GM18526 (cell line): ENCODE measurements around the gene CACNG6.

Experiments used
- POLR2A ChIP-seq: IDR thresholded peaks from 3 replicates; pipeline ENCODE4 v1.6.1; 2011; ENCODE audit not compliant: insufficient read length; ENCODE audit errors: extremely low read depth

Gene CACNG6

GRCh38 chr19:54011507-54012211 is 20.2 kb downstream of the CACNG6 start:
- TF ChIP-seq POLR2A = no peak

DNA sequence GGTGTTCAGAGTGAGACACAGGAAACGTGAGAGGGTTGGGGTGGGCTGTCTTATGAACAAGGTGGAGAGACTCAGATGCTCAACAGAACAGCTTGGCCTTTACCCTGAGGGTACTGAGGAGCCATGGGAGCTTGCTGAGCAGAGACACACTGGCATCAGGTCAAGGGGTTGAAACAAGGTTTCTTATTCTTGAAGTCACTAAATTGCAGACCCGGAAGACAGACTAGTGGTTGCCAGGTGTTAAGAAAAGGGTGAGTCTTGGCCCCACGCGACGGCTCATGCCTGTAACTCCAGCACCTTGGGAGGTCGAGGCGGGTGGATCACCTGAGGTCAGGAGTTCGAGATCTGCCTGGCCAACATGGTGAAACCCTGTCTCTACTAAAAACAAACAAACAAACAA is 22.4 kb downstream of the CACNG6 start:
- no peak for TF ChIP-seq POLR2A

DNA sequence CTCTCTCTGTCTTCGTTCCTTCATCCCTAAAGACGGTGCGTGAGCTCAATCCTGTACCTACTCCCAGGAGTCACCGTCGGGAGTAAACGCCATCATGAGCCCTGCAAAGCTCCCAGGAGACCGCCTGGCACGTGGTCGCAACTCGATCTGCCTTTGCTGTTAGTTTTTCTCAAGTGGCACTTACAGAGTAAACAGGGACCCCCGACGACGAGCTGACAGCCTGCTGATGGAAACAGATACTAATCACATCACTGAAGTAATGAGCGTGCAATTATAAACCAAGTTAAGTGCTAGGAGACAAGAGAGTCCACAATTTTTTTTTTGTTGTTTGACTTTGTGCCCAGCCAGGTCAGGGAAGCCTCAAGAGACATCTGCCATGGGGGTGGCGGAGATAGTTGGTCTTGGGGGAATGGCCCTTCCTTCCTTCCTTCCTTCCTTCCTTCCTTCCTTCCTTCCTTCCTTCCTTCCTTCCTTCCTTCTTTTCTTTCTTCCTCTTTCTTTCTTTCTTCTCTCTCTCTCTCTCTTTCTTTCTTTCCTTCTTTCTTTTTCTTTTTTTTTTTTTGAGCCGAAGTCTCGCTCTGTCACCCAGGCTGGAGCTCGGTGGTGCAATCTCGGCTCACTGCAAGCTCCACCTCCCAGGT is 23.6 kb downstream of the CACNG6 start:
- TF ChIP-seq POLR2A = no peak

DNA sequence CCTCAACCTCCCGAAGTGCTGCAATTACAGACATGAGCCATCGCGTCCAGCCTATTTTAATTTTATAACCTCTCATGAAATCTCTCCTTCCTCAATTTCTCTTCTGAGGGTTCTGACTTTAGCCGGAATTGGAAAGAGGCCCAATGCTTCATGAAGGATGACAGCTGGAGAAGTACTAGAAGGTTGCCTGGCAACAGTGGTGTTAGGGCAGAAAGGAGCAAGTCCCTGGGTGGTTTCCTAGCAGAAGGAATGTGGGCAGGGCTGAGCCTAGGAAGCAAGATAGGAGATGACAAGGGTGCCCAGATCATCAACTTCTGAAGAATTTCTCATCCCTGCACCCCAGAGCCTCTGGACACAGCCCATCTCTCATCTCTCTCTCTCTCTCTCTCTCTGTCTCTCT is 25.8 kb downstream of the CACNG6 start:
- no peak for TF ChIP-seq POLR2A

GRCh38 chr19:54021363-54021762 is 29.9 kb downstream of the CACNG6 start:
- TF ChIP-seq POLR2A = no peak

DNA sequence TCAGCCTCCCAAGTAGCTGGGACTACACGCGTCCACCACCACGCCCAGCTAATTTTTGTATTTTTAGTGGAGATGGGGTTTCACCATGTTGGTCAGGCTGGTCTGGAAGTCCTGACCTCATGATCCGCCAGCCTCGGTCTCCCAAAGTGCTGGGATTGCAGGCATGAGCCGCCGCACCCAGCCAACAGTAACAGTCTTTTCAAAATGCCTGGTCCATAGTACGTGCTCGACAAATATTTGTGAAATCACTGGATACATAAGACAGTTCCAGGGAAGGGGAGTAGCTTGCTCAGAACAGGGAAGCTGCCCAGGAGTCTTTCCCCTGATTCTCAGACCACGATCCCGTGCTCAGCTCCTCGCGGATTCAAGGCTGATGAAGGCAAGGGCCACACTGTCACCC is 30.5 kb downstream of the CACNG6 start:
- no peak for TF ChIP-seq POLR2A

GRCh38 chr19:54023191-54023590 is 31.8 kb downstream of the CACNG6 start:
- no peak for TF ChIP-seq POLR2A

DNA sequence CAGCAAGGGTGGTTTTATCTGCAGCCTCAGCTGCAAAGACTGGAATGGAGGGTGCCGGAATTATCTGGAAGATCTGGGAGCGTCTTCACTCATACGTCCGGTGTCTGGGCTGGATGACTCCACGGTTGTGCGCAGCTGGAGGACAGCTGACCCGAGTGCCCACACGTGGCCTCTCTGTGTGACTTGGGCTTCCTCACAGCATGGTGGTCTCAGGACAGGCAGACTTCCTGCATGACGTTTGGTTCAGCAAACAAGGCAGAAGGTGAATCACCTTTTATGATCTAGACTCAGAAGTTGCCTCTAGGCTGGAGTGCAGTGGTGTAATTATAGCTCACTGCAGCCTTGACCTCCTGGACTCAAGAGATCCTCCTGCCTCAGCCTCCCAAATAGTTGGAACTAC is 33.2 kb downstream of the CACNG6 start:
- TF ChIP-seq POLR2A = no peak

- TF ChIP-seq POLR2A = no peak
Observed at GRCh38 chr19:54026656-54027055, 35.2 kb downstream of the CACNG6 start.

GRCh38 chr19:54029301-54029700 is 37.9 kb downstream of the CACNG6 start:
- TF ChIP-seq POLR2A = no peak

- TF ChIP-seq POLR2A = no peak
Observed at GRCh38 chr19:54029930-54030490, 38.6 kb downstream of the CACNG6 start.

GRCh38 chr19:54030895-54031586 is 39.6 kb downstream of the CACNG6 start:
- TF ChIP-seq POLR2A = no peak

DNA sequence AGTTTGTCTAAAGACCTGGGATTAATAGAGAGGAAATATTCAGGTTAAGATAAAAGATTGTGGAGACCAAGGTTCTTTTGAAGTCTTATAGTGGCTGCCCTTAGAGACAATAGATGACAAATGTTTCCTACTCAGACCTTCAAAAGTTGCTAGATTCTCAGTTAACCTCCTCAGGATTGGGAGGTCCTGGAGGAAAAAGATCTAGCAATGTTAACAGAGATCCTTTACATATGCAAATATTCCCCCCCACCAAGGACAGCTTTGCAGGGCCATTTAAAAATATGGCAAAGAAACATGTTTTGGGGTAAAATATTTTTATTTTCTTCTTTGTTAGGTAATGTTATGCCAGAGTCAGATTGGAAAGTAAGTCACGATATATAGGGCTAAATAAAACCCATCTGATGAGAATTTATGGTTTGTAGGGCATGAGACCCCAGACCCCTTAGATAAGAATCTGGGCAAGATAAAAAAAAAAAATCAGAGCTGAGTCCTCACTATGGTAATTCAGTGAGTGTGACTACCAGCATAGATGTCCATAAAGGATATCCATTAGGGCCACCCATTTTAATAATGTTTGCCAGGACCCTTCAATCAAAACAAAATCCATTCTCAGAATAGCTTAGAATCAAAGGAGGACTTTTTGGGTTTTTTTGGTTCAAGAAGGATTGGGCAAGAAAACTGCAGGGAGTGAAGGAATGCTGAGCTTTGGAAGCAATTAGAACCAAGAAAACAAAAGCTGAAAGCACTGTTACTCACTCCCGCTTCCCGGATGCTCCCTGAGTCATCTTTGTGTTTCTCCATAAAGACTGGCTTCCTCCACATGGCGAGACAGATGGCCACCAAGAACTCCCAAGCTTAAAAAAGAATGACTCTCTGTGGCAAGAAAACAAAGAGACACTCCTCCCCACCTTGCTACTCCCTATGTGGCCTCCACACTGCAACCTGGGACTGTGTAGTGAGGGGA is 44.1 kb downstream of the CACNG6 start:
- TF ChIP-seq POLR2A = no peak

DNA sequence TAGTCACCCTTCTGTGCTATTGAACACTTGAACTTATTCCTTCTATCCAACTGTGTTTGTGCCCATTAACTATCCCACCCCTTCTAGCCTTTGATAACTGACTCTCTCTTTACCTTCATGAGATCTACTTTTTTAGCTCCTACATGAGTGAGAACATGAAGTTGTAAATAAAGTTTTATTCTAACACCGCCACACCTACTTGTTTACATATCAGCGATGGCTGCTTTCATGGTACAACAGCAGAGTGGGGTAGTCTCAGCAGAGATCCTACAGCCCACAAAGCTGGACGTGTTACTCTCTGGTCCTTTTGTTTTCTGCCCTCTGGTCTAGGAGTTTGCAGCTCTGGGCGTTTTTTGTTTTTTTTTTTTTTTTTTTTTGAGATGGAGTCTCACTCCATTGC is 48.6 kb downstream of the CACNG6 start:
- no peak for TF ChIP-seq POLR2A
